Measurements from ENCODE around the gene BRPF3.

The BRPF3 gene

GRCh38 chr6:36196113-36196879 lies at the start of gene BRPF3:
Gene BRPF3 (plus strand): TSS chr6:36196744. CDS start chr6:36200323, 3,579 bp downstream.
- DNase-seq = no peak

- DNase-seq = no peak
Measured at GRCh38 chr6:36147294-36147693, 49.2 kb upstream of the BRPF3 start.

- DNase-seq = no peak
Measured at GRCh38 chr6:36149476-36149875, 47.1 kb upstream of the BRPF3 start.

- no peak for DNase-seq
Measured at GRCh38 chr6:36150283-36150682, 46.3 kb upstream of the BRPF3 start.

- DNase-seq = no peak
Measured at GRCh38 chr6:36154286-36154685, 42.3 kb upstream of the BRPF3 start.

- DNase-seq = no peak
Measured at GRCh38 chr6:36155662-36156061, 40.9 kb upstream of the BRPF3 start.

- DNase-seq = no peak
Measured at GRCh38 chr6:36160147-36160760, 36.3 kb upstream of the BRPF3 start.

GRCh38 chr6:36169023-36170007 lies 27.2 kb upstream of the BRPF3 start:
- no peak for DNase-seq

GRCh38 chr6:36170704-36171103 lies 25.8 kb upstream of the BRPF3 start:
- no peak for DNase-seq

GRCh38 chr6:36171573-36171972 lies 25.0 kb upstream of the BRPF3 start:
- DNase-seq = no peak

- no peak for DNase-seq
Measured at GRCh38 chr6:36177166-36177565, 19.4 kb upstream of the BRPF3 start.

- DNase-seq = no peak
Measured at GRCh38 chr6:36178544-36178943, 18.0 kb upstream of the BRPF3 start.

GRCh38 chr6:36180126-36180525 lies 16.4 kb upstream of the BRPF3 start:
- no peak for DNase-seq

- DNase-seq = no peak
Measured at GRCh38 chr6:36184311-36184710, 12.2 kb upstream of the BRPF3 start.

- no peak for DNase-seq
Measured at GRCh38 chr6:36186199-36186598, 10.3 kb upstream of the BRPF3 start.

GRCh38 chr6:36187446-36187845 lies 9.1 kb upstream of the BRPF3 start:
- DNase-seq = no peak

- DNase-seq = no peak
Measured at GRCh38 chr6:36195471-36196112, 952 bp upstream of the BRPF3 start.

GRCh38 chr6:36196880-36197548 lies 470 bp downstream of the BRPF3 start:
- DNase-seq = peak; percentile 79

- DNase-seq = no peak
Measured at GRCh38 chr6:36197739-36198221, 1.2 kb downstream of the BRPF3 start.

- no peak for DNase-seq
Measured at GRCh38 chr6:36198986-36199385, 2.4 kb downstream of the BRPF3 start.

- no peak for DNase-seq
Measured at GRCh38 chr6:36200154-36200891, 3.8 kb downstream of the BRPF3 start.
